Neuron (in vitro differentiated cells): Measurements from ENCODE around the gene FTO.

Experiments used
- H2AFZ ChIP-seq: one replicate; pipeline ENCODE4 v1.6.1; 2013; ENCODE audit warnings: low read depth, mild to moderate bottlenecking, inconsistent platforms, low read length, moderate library complexity
- H3K27me3 ChIP-seq: one replicate; pipeline ENCODE4 v1.6.1; 2013; ENCODE audit warnings: low read length; ENCODE audit not compliant: insufficient read depth
- H3K36me3 ChIP-seq: one replicate; pipeline ENCODE4 v1.6.1; 2013; ENCODE audit warnings: low read length; ENCODE audit not compliant: insufficient read depth
- H3K4me1 ChIP-seq: one replicate; pipeline ENCODE4 v1.6.1; 2013; ENCODE audit warnings: low read length; ENCODE audit not compliant: insufficient read depth
- H3K4me3 ChIP-seq: 2 replicates; pipeline ENCODE4 v1.5.1; 2013; ENCODE audit warnings: mild to moderate bottlenecking, low read length, moderate library complexity
- H3K9me3 ChIP-seq: one replicate; pipeline ENCODE4 v1.6.1; 2013; ENCODE audit warnings: low read length

Gene FTO

GRCh38 chr16:53899431-53899830, 195.5 kb downstream of the FTO start:
- Histone ChIP-seq H3K4me1 (peaks cover 9% of the 10 kb centered on the region), H2AFZ (no peak overlapping the region), H3K36me3 (no peaks in the 10 kb centered on the region), H3K4me3 (no peak overlapping the region), H3K27me3 (no peaks in the 10 kb centered on the region), H3K9me3 (peaks cover 3% of the 10 kb centered on the region)

- H3K36me3 ChIP-seq, result no peaks in the 10 kb centered on the region
- H3K4me3 ChIP-seq, result no peak overlapping the region
- H3K4me1 ChIP-seq, result peaks cover 3% of the 10 kb centered on the region
- no peak overlapping the region for H2AFZ ChIP-seq
- H3K9me3 ChIP-seq, result peaks cover 3% of the 10 kb centered on the region
- no peaks in the 10 kb centered on the region for H3K27me3 ChIP-seq
These were observed 196.7 kb downstream of the FTO start for GRCh38 chr16:53900667-53901066.

- no peak overlapping the region for H2AFZ ChIP-seq
- H3K27me3 ChIP-seq, result no peaks in the 10 kb centered on the region
- H3K9me3 ChIP-seq, result peaks cover 3% of the 10 kb centered on the region
- H3K36me3 ChIP-seq, result no peaks in the 10 kb centered on the region
- H3K4me3 ChIP-seq, result no peak overlapping the region
- H3K4me1 ChIP-seq, result no peaks in the 10 kb centered on the region
These were observed 197.5 kb downstream of the FTO start for GRCh38 chr16:53901408-53901807.

- Histone ChIP-seq H3K27me3 (no peaks in the 10 kb centered on the region), H3K4me3 (no peak overlapping the region), H3K4me1 (no peaks in the 10 kb centered on the region), H3K9me3 (peaks cover 3% of the 10 kb centered on the region), H2AFZ (no peak overlapping the region), H3K36me3 (no peaks in the 10 kb centered on the region)
These were observed 200.6 kb downstream of the FTO start for GRCh38 chr16:53904533-53904932.

GRCh38 chr16:53905028-53905427, 201.1 kb downstream of the FTO start:
- Histone ChIP-seq H3K4me3 (no peak overlapping the region), H3K27me3 (no peaks in the 10 kb centered on the region), H2AFZ (no peak overlapping the region)

GRCh38 chr16:53908731-53909130, 204.8 kb downstream of the FTO start:
- H3K4me1 ChIP-seq, result peaks cover 7% of the 10 kb centered on the region
- H3K27me3 ChIP-seq, result peaks cover 6% of the 10 kb centered on the region
- no peaks in the 10 kb centered on the region for H3K36me3 ChIP-seq
- H3K4me3 ChIP-seq, result no peak overlapping the region
- peaks cover 3% of the 10 kb centered on the region for H3K9me3 ChIP-seq
- no peak overlapping the region for H2AFZ ChIP-seq

More at GRCh38 chr16:53905028-53905427, 201.1 kb downstream of the FTO start:
- peaks cover 3% of the 10 kb centered on the region for H3K9me3 ChIP-seq
- H3K36me3 ChIP-seq, result no peaks in the 10 kb centered on the region
- H3K4me1 ChIP-seq, result no peaks in the 10 kb centered on the region

GRCh38 chr16:53910990-53911389, 207.0 kb downstream of the FTO start:
- peaks cover 6% of the 10 kb centered on the region for H3K27me3 ChIP-seq
- H3K36me3 ChIP-seq, result no peaks in the 10 kb centered on the region
- H2AFZ ChIP-seq, result no peak overlapping the region
- H3K4me1 ChIP-seq, result peaks cover 29% of the 10 kb centered on the region
- no peak overlapping the region for H3K4me3 ChIP-seq
- H3K9me3 ChIP-seq, result no peaks in the 10 kb centered on the region

GRCh38 chr16:53911513-53911912, 207.6 kb downstream of the FTO start:
- H3K27me3 ChIP-seq, result peaks cover 6% of the 10 kb centered on the region
- no peaks in the 10 kb centered on the region for H3K9me3 ChIP-seq
- no peak overlapping the region for H2AFZ ChIP-seq
- no peaks in the 10 kb centered on the region for H3K36me3 ChIP-seq
- H3K4me3 ChIP-seq, result no peak overlapping the region
- H3K4me1 ChIP-seq, result peaks cover 34% of the 10 kb centered on the region

- peaks cover 37% of the 10 kb centered on the region for H3K4me1 ChIP-seq
- no peak overlapping the region for H3K4me3 ChIP-seq
- no peak overlapping the region for H2AFZ ChIP-seq
- H3K9me3 ChIP-seq, result no peaks in the 10 kb centered on the region
- no peaks in the 10 kb centered on the region for H3K36me3 ChIP-seq
- H3K27me3 ChIP-seq, result peaks cover 6% of the 10 kb centered on the region
These were observed 208.2 kb downstream of the FTO start for GRCh38 chr16:53912155-53912554.

GRCh38 chr16:53913099-53913870, 209.3 kb downstream of the FTO start:
- Histone ChIP-seq H3K27me3 (peaks cover 6% of the 10 kb centered on the region), H3K36me3 (no peaks in the 10 kb centered on the region), H3K9me3 (no peaks in the 10 kb centered on the region), H2AFZ (no peak overlapping the region), H3K4me3 (no peak overlapping the region), H3K4me1 (peaks cover 37% of the 10 kb centered on the region)

GRCh38 chr16:53913920-53914319, 210.0 kb downstream of the FTO start:
- Histone ChIP-seq H3K4me3 (no peak overlapping the region), H3K36me3 (no peaks in the 10 kb centered on the region), H3K4me1 (peaks cover 37% of the 10 kb centered on the region), H3K27me3 (peaks cover 6% of the 10 kb centered on the region), H2AFZ (no peak overlapping the region), H3K9me3 (no peaks in the 10 kb centered on the region)

- Histone ChIP-seq H3K4me1 (peaks cover 37% of the 10 kb centered on the region), H3K9me3 (no peaks in the 10 kb centered on the region), H3K36me3 (no peaks in the 10 kb centered on the region), H3K27me3 (peaks cover 6% of the 10 kb centered on the region), H3K4me3 (peak overlapping the region; percentile 22), H2AFZ (no peak overlapping the region)
These were observed 210.8 kb downstream of the FTO start for GRCh38 chr16:53914736-53915135.

GRCh38 chr16:53915452-53916160, 211.7 kb downstream of the FTO start:
- H3K4me1 ChIP-seq, result peaks cover 42% of the 10 kb centered on the region
- no peak overlapping the region for H3K4me3 ChIP-seq

More at GRCh38 chr16:53915452-53916160, 211.7 kb downstream of the FTO start:
- Histone ChIP-seq H2AFZ (no peak overlapping the region), H3K27me3 (peaks cover 6% of the 10 kb centered on the region), H3K9me3 (no peaks in the 10 kb centered on the region), H3K36me3 (no peaks in the 10 kb centered on the region)
